ENCODE measurements around the gene CFLAR. TPM values are rescaled to one million over a fixed set of nuclear protein-coding genes. Genes with fewer than 3 reads are reported as not detected.

Gene CFLAR
- total and polyA plus RNA-seq, 2 of the 4 experiments (the other 2 are of a cell fraction): 29.2 to 59.9 TPM

DNA sequence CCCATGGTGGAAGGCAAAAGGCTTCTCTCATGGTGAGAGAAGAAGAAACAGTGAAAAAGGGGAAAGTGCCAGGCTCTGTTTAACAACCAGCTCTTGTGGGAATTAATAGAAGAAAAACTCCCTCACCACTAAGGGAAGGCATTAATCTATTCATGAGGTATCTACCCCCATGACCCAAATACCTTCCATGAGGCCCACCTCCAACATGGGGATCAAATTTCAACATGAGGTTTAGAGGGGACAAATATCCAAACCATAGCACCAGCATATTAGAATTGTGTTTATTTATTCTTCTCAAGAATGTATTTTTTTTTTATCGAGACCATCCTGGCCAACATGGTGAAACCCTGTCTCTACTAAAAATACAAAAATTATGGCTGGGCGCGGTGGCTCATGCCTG lies 4.9 kb upstream of the CFLAR start:
- no peak overlapping the region for H3K4me3 ChIP-seq (ENCODE audit: insufficient read depth, low read depth, low read length)
- peaks cover 7 to 24% of the 10 kb centered on the region in 2 experiments; a peak in 3 of 4 replicates for H3K79me1 ChIP-seq (ENCODE audit: low read depth in 1 of 2, low read length in 2 of 2)
- ChIA-PET CTCF (no interaction called here), POLR2A (ENCODE audit: unreplicated experiment) (no interaction called here)
- no peaks in the 10 kb centered on the region for H3K9me3 ChIP-seq (ENCODE audit: control insufficient read depth, insufficient read depth, low read length)
- no peak overlapping the region for H4K5ac ChIP-seq (ENCODE audit: low read depth, low read length)
- H3K9me1 ChIP-seq (ENCODE audit: insufficient read depth, low read length): peaks cover 4% of the 10 kb centered on the region
- BruUV-seq (replicated peaks): no TSS peak
- H3K23ac ChIP-seq (ENCODE audit: low read depth, low read length): 0 out of 2 replicates have a peak overlapping the region, but pooled peaks have one; percentile 54
- H3K18ac ChIP-seq (ENCODE audit: low read depth, low read length): no peak overlapping the region
- intact Hi-C loops (cut with micrococcal nuclease): no loop called here
- H3K4ac ChIP-seq (ENCODE audit: low read depth, low read length): no peak overlapping the region
- H4K91ac ChIP-seq (ENCODE audit: insufficient read depth, low read depth, low read length): no peak overlapping the region
- no CpG with 5 or more reads among the region's 3 CpGs for WGBS, 2 experiments (ENCODE audit: extremely low coverage in 2 of 2, insufficient read length in 1 of 2)
- no peak overlapping the region for H3K14ac ChIP-seq (replicated peaks; ENCODE audit: low read depth, low read length)
- dilution Hi-C loops (cut with HindIII; ENCODE audit: low sequenced_read_pairs, unreplicated experiment): no loop called here
- H2BK5ac ChIP-seq (ENCODE audit: low read depth, low read length, poor library complexity, severe bottlenecking): no peak overlapping the region
- peaks cover 2% of the 10 kb centered on the region for H3K4me1 ChIP-seq (ENCODE audit: control insufficient read depth, insufficient read depth, low read length)
- H4K8ac ChIP-seq (ENCODE audit: low read depth in 2 of 2, low read length in 2 of 2): no peak overlapping the region
- peak; percentile 3 for DNase-seq
- H2BK20ac ChIP-seq (ENCODE audit: low read depth, low read length): no peak overlapping the region
- no peak overlapping the region for H2AK5ac ChIP-seq (ENCODE audit: low read depth, low read length)
- no peaks in the 10 kb centered on the region for H4K20me1 ChIP-seq (ENCODE audit: insufficient read depth, low read length)
- H2BK120ac ChIP-seq (ENCODE audit: low read depth, low read length): no peak overlapping the region
- in situ Hi-C loops (cut with MboI; ENCODE audit: low sequenced_read_pairs): no loop called here
- no peak overlapping the region for H2AK9ac ChIP-seq (replicated peaks; ENCODE audit: low read depth, low read length, poor library complexity)
- H3K36me3 ChIP-seq (ENCODE audit: control insufficient read depth, insufficient read depth, low read length): no peaks in the 10 kb centered on the region
- H3K9ac ChIP-seq (ENCODE audit: low read depth, low read length): no peak overlapping the region
- no peak overlapping the region for H2AFZ ChIP-seq (replicated peaks; ENCODE audit: low read length, poor library complexity)
- no peak overlapping the region for H2BK15ac ChIP-seq (ENCODE audit: low read depth, low read length)
- H3K56ac ChIP-seq (ENCODE audit: extremely low read depth, insufficient read depth, low read length): no peak overlapping the region
- H3K27ac ChIP-seq (ENCODE audit: insufficient read depth, low read length): no peak overlapping the region
- TF ChIP-seq RAD21 (IDR thresholded peaks at IDR 0.05; ENCODE audit: low read length) (no peak), MAFK (IDR thresholded peaks at IDR 0.05; ENCODE audit: low read depth, low read length) (no peak), CEBPB (IDR thresholded peaks at IDR 0.05; ENCODE audit: low read depth, low read length) (no peak), FOS (IDR thresholded peaks at IDR 0.05; ENCODE audit: low read depth, low read length) (no peak), MXI1 (IDR thresholded peaks at IDR 0.05; ENCODE audit: borderline replicate concordance, low read depth, low read length) (no peak), SMC3 (IDR thresholded peaks at IDR 0.05; ENCODE audit: low read depth, low read length) (no peak), BHLHE40 (IDR thresholded peaks at IDR 0.05; ENCODE audit: low read depth, low read length) (no peak), NFE2L2 (IDR thresholded peaks at IDR 0.05; ENCODE audit: low read depth, low read length) (no peak), CHD1 (IDR thresholded peaks at IDR 0.05; ENCODE audit: low read depth, low read length) (no peak), MAZ (IDR thresholded peaks at IDR 0.05; ENCODE audit: borderline replicate concordance, low read depth, low read length) (no peak), RCOR1 (IDR thresholded peaks at IDR 0.05; ENCODE audit: insufficient replicate concordance, low read length) (no peak), POLR2A (IDR thresholded peaks at IDR 0.05; ENCODE audit: low read depth, low read length) (no peak), RFX5 (IDR thresholded peaks at IDR 0.05; ENCODE audit: low read depth, low read length) (no peak)
- TF ChIP-seq, protein P1, sequence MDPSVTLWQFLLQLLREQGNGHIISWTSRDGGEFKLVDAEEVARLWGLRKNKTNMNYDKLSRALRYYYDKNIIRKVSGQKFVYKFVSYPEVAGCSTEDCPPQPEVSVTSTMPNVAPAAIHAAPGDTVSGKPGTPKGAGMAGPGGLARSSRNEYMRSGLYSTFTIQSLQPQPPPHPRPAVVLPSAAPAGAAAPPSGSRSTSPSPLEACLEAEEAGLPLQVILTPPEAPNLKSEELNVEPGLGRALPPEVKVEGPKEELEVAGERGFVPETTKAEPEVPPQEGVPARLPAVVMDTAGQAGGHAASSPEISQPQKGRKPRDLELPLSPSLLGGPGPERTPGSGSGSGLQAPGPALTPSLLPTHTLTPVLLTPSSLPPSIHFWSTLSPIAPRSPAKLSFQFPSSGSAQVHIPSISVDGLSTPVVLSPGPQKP (IDR thresholded peaks at IDR 0.05; ENCODE audit: borderline replicate concordance, low read depth, low read length): no peak
- TF ChIP-seq, protein P2, sequence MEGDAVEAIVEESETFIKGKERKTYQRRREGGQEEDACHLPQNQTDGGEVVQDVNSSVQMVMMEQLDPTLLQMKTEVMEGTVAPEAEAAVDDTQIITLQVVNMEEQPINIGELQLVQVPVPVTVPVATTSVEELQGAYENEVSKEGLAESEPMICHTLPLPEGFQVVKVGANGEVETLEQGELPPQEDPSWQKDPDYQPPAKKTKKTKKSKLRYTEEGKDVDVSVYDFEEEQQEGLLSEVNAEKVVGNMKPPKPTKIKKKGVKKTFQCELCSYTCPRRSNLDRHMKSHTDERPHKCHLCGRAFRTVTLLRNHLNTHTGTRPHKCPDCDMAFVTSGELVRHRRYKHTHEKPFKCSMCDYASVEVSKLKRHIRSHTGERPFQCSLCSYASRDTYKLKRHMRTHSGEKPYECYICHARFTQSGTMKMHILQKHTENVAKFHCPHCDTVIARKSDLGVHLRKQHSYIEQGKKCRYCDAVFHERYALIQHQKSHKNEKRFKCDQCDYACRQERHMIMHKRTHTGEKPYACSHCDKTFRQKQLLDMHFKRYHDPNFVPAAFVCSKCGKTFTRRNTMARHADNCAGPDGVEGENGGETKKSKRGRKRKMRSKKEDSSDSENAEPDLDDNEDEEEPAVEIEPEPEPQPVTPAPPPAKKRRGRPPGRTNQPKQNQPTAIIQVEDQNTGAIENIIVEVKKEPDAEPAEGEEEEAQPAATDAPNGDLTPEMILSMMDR (conservative IDR thresholded peaks at IDR 0.05; ENCODE audit: low read depth, low read length): no peak
- TF ChIP-seq, protein P3, sequence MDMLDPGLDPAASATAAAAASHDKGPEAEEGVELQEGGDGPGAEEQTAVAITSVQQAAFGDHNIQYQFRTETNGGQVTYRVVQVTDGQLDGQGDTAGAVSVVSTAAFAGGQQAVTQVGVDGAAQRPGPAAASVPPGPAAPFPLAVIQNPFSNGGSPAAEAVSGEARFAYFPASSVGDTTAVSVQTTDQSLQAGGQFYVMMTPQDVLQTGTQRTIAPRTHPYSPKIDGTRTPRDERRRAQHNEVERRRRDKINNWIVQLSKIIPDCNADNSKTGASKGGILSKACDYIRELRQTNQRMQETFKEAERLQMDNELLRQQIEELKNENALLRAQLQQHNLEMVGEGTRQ (IDR thresholded peaks at IDR 0.05; ENCODE audit: low read depth, low read length): no peak
- no peak for ATAC-seq (ENCODE audit: low read depth)
- no peak overlapping the region for H3K4me2 ChIP-seq (ENCODE audit: low read depth, low read length)
- H3K27me3 ChIP-seq (ENCODE audit: control insufficient read depth, insufficient read depth, low read length): no peaks in the 10 kb centered on the region

Data from IMR-90 (cell line).